HG03460 (cell line): ENCODE results near the gene TRMU.
A peak's percentile ranks its signal among the peaks of the same experiment; 100 is the strongest.

Source experiments
- ATAC-seq: cut with Tn5 transposase; IDR thresholded peaks from one replicate; pipeline ENCODE4 v1.9.1; 2021; ENCODE audit not compliant: unreplicated experiment

The TRMU gene

GRCh38 chr22:46335201-46336118 is at the start of gene TRMU:
TRMU (plus strand) TSS chr22:46335714; CDS start chr22:46335765, 51 bp downstream.
- peak; percentile 84 for ATAC-seq

GRCh38 chr22:46286006-46286405 is 49.5 kb upstream of the TRMU start:
- no peak for ATAC-seq

- no peak for ATAC-seq
These were observed 48.3 kb upstream of the TRMU start for GRCh38 chr22:46286941-46287872.

GRCh38 chr22:46287873-46288751 is 47.4 kb upstream of the TRMU start:
- ATAC-seq = no peak

- ATAC-seq = no peak
These were observed 46.7 kb upstream of the TRMU start for GRCh38 chr22:46288846-46289243.

GRCh38 chr22:46289244-46289891 is 46.1 kb upstream of the TRMU start:
- no peak for ATAC-seq

GRCh38 chr22:46290121-46290842 is 45.2 kb upstream of the TRMU start:
- no peak for ATAC-seq

GRCh38 chr22:46290843-46291785 is 44.4 kb upstream of the TRMU start:
- ATAC-seq = no peak

- no peak for ATAC-seq
These were observed 43.3 kb upstream of the TRMU start for GRCh38 chr22:46292173-46292572.

- ATAC-seq = no peak
These were observed 42.8 kb upstream of the TRMU start for GRCh38 chr22:46292732-46293131.

- ATAC-seq = no peak
These were observed 41.8 kb upstream of the TRMU start for GRCh38 chr22:46293577-46294260.

- no peak for ATAC-seq
These were observed 40.7 kb upstream of the TRMU start for GRCh38 chr22:46294784-46295183.

GRCh38 chr22:46295277-46295971 is 40.1 kb upstream of the TRMU start:
- no peak for ATAC-seq

GRCh38 chr22:46296257-46297150 is 39.0 kb upstream of the TRMU start, which contains the start of gene GTSE1:
GTSE1 (plus strand) TSS chr22:46296870; CDS start chr22:46297401, 531 bp downstream.
- ATAC-seq = peak; percentile 87

- ATAC-seq = peak; percentile 11
These were observed 38.2 kb upstream of the TRMU start for GRCh38 chr22:46297151-46297812.

GRCh38 chr22:46299101-46299500 is 36.4 kb upstream of the TRMU start:
- ATAC-seq = no peak
